ENCODE data around the gene RNASET2.
"Not testable (repeated sequence)": the region's sequence is repeated elsewhere in the genome, so short reads cannot be mapped to it uniquely, and the experiment has no call there.

Gene RNASET2

GRCh38 chr6:166969390-166970002 is 13.1 kb upstream of the RNASET2 start:
- no peak for DNase-seq

GRCh38 chr6:166966268-166966667 is 9.9 kb upstream of the RNASET2 start:
- no peak for DNase-seq

DNA sequence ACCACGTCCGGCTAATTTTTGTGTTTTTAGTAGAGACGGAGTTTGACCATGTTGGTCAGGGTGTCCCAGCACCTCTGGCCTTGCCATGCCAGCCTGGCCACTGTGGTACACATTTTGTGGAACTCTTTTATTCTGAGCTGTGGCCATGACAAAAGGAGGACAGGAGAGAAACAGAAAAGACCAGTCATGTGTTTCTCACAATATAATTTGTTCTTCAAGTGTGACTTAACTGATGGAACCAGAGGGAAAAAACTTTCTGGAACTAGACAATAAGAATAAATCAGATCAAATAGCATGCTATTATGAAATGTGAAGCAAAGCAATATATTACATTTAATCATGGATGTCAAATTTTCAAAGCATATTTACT is 4.2 kb upstream of the RNASET2 start:
- DNase-seq = no peak

- no peak for DNase-seq
Observed at GRCh38 chr6:166959911-166960608, 3.7 kb upstream of the RNASET2 start.

GRCh38 chr6:166958926-166959861 is 2.8 kb upstream of the RNASET2 start:
- DNase-seq = no peak

DNA sequence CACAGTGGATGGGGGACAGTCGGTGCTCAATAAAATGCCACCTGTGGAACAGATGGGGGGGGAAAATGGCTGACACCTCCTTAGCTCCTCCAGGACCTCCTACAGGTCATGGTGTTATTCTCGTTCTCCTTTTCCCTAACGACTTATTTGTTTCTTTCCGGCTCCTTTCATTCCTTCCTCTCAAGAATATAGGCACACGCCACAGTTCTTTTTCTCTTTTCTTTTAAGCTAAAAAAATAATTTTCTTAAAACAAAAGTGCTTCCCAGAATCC is 1.4 kb upstream of the RNASET2 start:
- DNase-seq = no peak

GRCh38 chr6:166957087-166957804 is 896 bp upstream of the RNASET2 start:
- no peak for DNase-seq

- DNase-seq = no peak
Observed at GRCh38 chr6:166955865-166956443, 396 bp downstream of the RNASET2 start.

- no peak for DNase-seq
Observed at GRCh38 chr6:166955121-166955864, 1.1 kb downstream of the RNASET2 start.

DNA sequence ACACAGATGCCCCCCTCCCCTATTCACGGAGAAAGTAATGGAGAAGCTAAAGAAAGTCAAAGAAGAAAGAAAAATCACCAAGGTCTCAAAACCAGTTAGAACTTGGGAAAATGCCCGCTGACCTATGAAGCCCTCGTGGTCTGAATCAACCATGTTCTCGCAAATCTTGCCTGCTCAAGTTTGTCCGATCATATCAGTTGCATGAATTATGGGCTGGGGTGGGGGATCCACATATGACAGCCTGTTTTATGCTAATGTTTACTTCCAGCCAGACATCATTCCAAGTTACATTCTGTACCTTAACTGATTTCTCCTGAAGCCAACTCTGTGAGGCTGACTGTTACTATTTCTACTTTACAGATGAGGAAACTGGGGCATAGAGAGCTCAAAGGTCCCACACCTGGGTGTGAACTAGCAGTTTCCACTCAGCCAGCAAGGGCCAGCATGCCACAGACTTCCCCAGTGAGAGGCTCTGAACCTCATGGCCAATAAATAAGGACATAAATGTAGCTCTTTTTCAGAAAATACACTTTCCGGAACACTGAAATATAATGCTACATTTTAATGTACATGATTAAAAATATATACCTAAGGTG is 2.1 kb downstream of the RNASET2 start:
- DNase-seq = no peak

GRCh38 chr6:166952567-166953486 is 3.5 kb downstream of the RNASET2 start:
- no peak for DNase-seq

DNA sequence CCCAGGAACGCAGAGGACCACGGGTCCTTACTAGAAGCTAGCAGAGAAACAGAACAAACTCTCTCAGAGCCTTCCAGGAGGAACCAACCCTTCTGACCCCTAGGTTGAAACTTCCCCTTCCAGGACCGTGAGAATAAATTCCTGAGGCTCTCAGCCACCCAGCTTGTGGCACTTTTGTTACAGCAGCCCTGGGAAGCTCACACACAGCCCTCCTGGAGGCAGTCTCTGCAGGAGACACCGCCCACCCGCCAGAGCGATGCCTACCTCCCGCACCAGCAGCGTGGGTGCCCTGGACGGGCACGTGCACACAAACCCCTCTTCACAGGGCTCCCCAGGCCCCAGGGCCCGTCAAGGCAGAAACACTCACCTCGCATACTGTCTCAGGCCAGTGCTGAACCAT is 4.2 kb downstream of the RNASET2 start:
- no peak for DNase-seq

GRCh38 chr6:166951670-166952060 is 4.7 kb downstream of the RNASET2 start:
- DNase-seq = no peak

DNA sequence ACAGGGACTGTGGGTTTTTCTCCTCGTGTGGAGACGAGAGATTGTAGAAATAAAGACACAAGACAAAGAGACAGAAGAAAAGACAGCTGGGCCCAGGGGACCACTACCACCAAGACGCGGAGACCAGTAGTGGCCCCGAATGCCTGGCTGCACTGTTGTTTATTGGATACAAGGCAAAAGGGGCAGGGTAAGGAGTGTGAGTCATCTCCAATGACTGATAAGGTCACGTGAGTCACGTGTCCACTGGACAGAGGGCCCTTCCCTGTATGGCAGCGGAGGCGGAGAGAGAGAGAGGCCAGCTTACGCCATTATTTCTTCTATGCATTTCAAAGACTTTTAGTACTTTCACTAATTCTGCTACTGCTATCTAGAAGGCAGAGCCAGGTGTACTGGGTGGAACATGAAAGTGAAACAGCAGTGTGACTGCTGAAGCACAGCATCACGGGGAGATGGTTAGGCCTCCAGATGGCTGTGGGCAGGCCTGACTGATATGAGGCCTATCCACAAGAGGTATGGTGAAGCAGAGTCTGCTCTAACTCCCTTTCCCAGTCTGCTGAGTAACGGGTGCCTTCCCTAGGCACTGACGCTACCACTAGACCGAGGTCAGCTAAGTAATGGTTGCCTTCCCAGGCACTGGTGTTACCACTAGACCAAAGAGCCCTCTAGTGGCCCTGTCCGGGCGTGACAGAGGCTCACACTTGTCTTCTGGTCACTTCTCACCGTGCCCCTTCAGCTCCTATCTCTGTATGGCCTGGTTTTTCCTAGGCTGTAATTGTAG is 5.3 kb downstream of the RNASET2 start:
- peak; percentile 5 for DNase-seq

DNA sequence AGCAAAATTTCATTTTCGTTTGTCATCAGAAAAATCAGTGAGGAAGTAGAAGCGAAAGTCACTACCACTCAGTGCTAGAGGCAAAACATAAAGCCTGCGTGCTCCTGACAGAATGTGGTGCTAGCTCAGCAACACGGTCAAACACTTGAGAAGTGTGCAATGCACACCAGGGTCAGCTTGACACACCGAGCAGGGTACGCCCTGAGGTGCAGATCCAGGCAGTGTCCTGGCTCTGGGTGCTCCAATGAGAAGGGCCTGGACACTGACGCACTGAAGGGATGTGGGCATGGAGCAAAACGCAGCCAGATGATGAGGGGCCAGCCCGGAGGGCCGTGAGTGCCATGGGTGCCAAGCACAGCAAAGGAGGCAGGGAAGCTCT is 5.9 kb downstream of the RNASET2 start:
- DNase-seq = no peak

- DNase-seq = no peak
Observed at GRCh38 chr6:166949528-166950442, 6.6 kb downstream of the RNASET2 start.

DNA sequence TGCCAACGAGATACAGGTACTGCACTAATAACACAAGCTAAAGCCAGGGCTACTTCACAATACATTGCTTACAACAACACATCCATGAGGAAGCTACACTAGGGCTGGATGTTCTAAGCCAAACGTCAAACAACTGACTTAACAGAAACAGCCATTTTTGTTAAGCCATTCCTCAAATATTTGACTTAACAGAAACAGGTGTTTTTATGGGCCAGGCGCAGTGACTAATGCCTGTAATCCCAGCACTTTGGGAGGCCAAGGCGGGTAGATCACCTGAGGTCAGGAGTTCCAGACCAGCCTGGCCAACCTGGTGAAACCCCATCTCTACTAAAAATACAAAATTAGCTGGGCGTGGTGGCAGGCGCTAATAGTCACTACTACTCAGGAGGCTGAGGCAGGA is 7.6 kb downstream of the RNASET2 start:
- DNase-seq = not testable (repeated sequence)

DNA sequence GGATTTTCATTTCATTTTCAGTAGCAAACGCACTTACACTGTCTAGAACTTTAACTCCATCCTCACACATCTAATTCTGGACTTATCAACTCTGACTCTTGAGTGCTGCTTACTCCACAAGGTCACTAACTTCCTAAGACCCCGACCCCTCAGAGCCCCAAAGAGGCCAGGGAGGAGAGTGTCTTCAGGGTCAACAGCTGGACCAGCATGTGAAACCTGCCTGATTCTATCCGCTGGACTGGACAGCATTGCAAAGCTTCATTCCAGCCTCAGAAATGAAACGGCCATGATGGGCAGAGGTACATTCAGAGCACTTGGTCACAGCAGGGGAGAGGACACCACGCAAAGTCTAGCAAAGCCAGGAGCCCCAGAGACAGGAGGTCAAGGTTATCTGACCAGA is 9.1 kb downstream of the RNASET2 start:
- no peak for DNase-seq

DNA sequence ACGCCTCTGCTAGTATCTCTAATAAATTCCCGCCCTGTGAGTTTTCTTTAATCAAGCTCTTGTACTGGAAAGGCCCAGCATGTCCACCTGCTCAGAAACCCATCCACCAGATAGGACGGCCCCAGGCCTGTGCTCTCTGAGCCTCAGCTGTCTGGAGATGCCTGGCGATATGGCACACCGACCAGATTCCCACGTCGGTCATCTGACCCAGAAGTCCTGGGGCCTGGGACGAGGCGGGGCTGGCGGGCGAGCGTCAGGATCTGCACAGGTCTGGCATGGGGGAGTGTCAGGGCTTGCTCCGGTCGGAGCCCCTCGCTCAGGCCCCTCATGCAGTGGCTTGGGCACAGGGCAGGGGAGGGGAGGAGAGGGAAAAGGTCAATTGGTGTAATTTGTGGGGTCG is 10.2 kb downstream of the RNASET2 start:
- DNase-seq = no peak

Data from NCI-H1694 (cell line).